IMR-90 (cell line): Measurements from ENCODE around the gene FAH. TPM values are rescaled to one million over a fixed set of nuclear protein-coding genes. Genes with fewer than 3 reads are reported as not detected.

ENCODE experiments used
- ATAC-seq: fragments of 200-7000 bp; cut with Tn5 transposase; 2 replicates; pipeline ENCODE4 v1.9.1; 2020; ENCODE audit warnings: low read depth, mild to moderate bottlenecking, moderate library complexity
- BruUV-seq: library from RNA; stranded (reverse); fragments of 400-500 nt; replicated peaks from 2 replicates; lab custom pipeline; 2021; lab: Mats Ljungman, UMichigan
- CTCF ChIA-PET: fragments of 300-600 bp; formaldehyde crosslinking; extraction: SDS; loops from one replicate; lab custom pipeline; 2021; ENCODE audit warnings: antibody characterized with exemption; lab: Yijun Ruan, JAX
- POLR2A ChIA-PET: fragments of 300-600 bp; sonication (Branson Sonifier 250); formaldehyde crosslinking; loops from one replicate; lab custom pipeline; 2022; ENCODE audit warnings: antibody characterized with exemption; ENCODE audit not compliant: unreplicated experiment; lab: Charles Lee
- DNase-seq: peaks from one replicate; pipeline ENCODE4 v3.0.0; 2013
- H2AFZ ChIP-seq: replicated peaks from 2 replicates; pipeline ENCODE3; 2013; ENCODE audit warnings: low read length, mild to moderate bottlenecking; ENCODE audit not compliant: poor library complexity
- H2AK5ac ChIP-seq: 2 replicates; pipeline ENCODE4 v1.6.1; 2013; ENCODE audit warnings: low read depth, low read length, inconsistent platforms
- H2AK9ac ChIP-seq: replicated peaks from 2 replicates; pipeline ENCODE3; 2013; ENCODE audit warnings: mild to moderate bottlenecking, low read depth, low read length, moderate library complexity; ENCODE audit not compliant: poor library complexity
- H2BK120ac ChIP-seq: 2 replicates; pipeline ENCODE4 v1.6.1; 2013; ENCODE audit warnings: low read depth, low read length, inconsistent platforms
- H2BK15ac ChIP-seq: 3 replicates; pipeline ENCODE4 v1.6.1; 2013; ENCODE audit warnings: low read depth, low read length, inconsistent platforms
- H2BK20ac ChIP-seq: 2 replicates; pipeline ENCODE4 v1.6.1; 2013; ENCODE audit warnings: low read depth, mild to moderate bottlenecking, inconsistent platforms, low read length, moderate library complexity
- H2BK5ac ChIP-seq: 2 replicates; pipeline ENCODE4 v1.6.1; 2013; ENCODE audit warnings: mild to moderate bottlenecking, low read depth, low read length, inconsistent platforms; ENCODE audit not compliant: poor library complexity, severe bottlenecking
- H3K14ac ChIP-seq: replicated peaks from 2 replicates; pipeline ENCODE4 v1.6.1; 2013; ENCODE audit warnings: low read depth, low read length, inconsistent platforms
- H3K18ac ChIP-seq: 2 replicates; pipeline ENCODE4 v1.6.1; 2013; ENCODE audit warnings: low read depth, low read length, control low read depth
- H3K23ac ChIP-seq: 2 replicates; pipeline ENCODE4 v1.6.1; 2013; ENCODE audit warnings: low read depth, low read length, inconsistent platforms
- H3K27ac ChIP-seq: 2 replicates; pipeline ENCODE4 v1.5.1; 2013; ENCODE audit warnings: mild to moderate bottlenecking, control low read depth, low read length; ENCODE audit not compliant: insufficient read depth
- H3K27me3 ChIP-seq: 2 replicates; pipeline ENCODE4 v1.6.1; 2013; ENCODE audit warnings: low read length; ENCODE audit not compliant: control insufficient read depth, insufficient read depth
- H3K36me3 ChIP-seq: 2 replicates; pipeline ENCODE4 v1.6.1; 2013; ENCODE audit warnings: low read length, mixed read lengths; ENCODE audit not compliant: control insufficient read depth, insufficient read depth
- H3K4ac ChIP-seq: 2 replicates; pipeline ENCODE4 v1.6.1; 2013; ENCODE audit warnings: low read depth, low read length, inconsistent platforms
- H3K4me1 ChIP-seq: 2 replicates; pipeline ENCODE4 v1.6.1; 2013; ENCODE audit warnings: low read length, mixed read lengths; ENCODE audit not compliant: control insufficient read depth, insufficient read depth
- H3K4me2 ChIP-seq: 2 replicates; pipeline ENCODE4 v1.6.1; 2013; ENCODE audit warnings: low read depth, mild to moderate bottlenecking, control low read depth, low read length, moderate library complexity
- H3K4me3 ChIP-seq: 2 replicates; pipeline ENCODE4 v1.5.1; 2013; ENCODE audit warnings: low read depth, mild to moderate bottlenecking, control low read depth, low read length, moderate library complexity; ENCODE audit not compliant: insufficient read depth
- H3K56ac ChIP-seq: 2 replicates; pipeline ENCODE4 v1.6.1; 2013; ENCODE audit warnings: low read length, inconsistent platforms; ENCODE audit not compliant: insufficient read depth; ENCODE audit errors: extremely low read depth
- H3K79me1 ChIP-seq, 2 experiments: 2 replicates each; pipeline ENCODE4 v1.6.1; 2013; ENCODE audit warnings: low read length in 2 of 2, inconsistent platforms in 1 of 2, low read depth in 1 of 2
- H3K9ac ChIP-seq: 2 replicates; pipeline ENCODE4 v1.6.1; 2013; ENCODE audit warnings: low read depth, low read length, control low read depth
- H3K9me1 ChIP-seq: 2 replicates; pipeline ENCODE4 v1.6.1; 2013; ENCODE audit warnings: low read length, inconsistent platforms; ENCODE audit not compliant: insufficient read depth
- H3K9me3 ChIP-seq: 2 replicates; pipeline ENCODE4 v1.6.1; 2013; ENCODE audit warnings: low read length; ENCODE audit not compliant: control insufficient read depth, insufficient read depth
- H4K20me1 ChIP-seq: 2 replicates; pipeline ENCODE4 v1.6.1; 2013; ENCODE audit warnings: low read length, inconsistent platforms; ENCODE audit not compliant: insufficient read depth
- H4K5ac ChIP-seq: 2 replicates; pipeline ENCODE4 v1.6.1; 2013; ENCODE audit warnings: mild to moderate bottlenecking, low read depth, low read length, control low read depth
- H4K8ac ChIP-seq, 2 experiments: 2 replicates each; pipeline ENCODE4 v1.6.1; 2013; ENCODE audit warnings: low read depth in 2 of 2, low read length in 2 of 2, control low read depth in 1 of 2, inconsistent platforms in 1 of 2
- H4K91ac ChIP-seq: 2 replicates; pipeline ENCODE4 v1.6.1; 2013; ENCODE audit warnings: low read depth, low read length, inconsistent platforms; ENCODE audit not compliant: insufficient read depth
- BHLHE40 ChIP-seq: fragments of 150-350 bp; IDR thresholded peaks from 2 replicates; pipeline ENCODE4 v1.6.1; 2016; ENCODE audit warnings: mild to moderate bottlenecking, low read depth, low read length
- CHD1 ChIP-seq: IDR thresholded peaks from 2 replicates; pipeline ENCODE4 v1.6.1; 2012; ENCODE audit warnings: low read depth, low read length, improper control_type of control experiment
- FOS ChIP-seq: fragments of 150-350 bp; IDR thresholded peaks from 2 replicates; pipeline ENCODE4 v1.6.1; 2016; ENCODE audit warnings: low read depth, low read length
- MAFK ChIP-seq: IDR thresholded peaks from 2 replicates; pipeline ENCODE4 v1.6.1; 2012; ENCODE audit warnings: low read depth, low read length, improper control_type of control experiment
- MAZ ChIP-seq: IDR thresholded peaks from 2 replicates; pipeline ENCODE4 v1.6.1; 2012; ENCODE audit warnings: low read depth, mild to moderate bottlenecking, low read length, improper control_type of control experiment, moderate library complexity, borderline replicate concordance
- MXI1 ChIP-seq: IDR thresholded peaks from 2 replicates; pipeline ENCODE4 v1.6.1; 2012; ENCODE audit warnings: low read depth, mild to moderate bottlenecking, low read length, moderate library complexity, borderline replicate concordance
- NFE2L2 ChIP-seq: fragments of 150-350 bp; IDR thresholded peaks from 2 replicates; pipeline ENCODE4 v1.6.1; 2016; ENCODE audit warnings: low read depth, mild to moderate bottlenecking, low read length
- RCOR1 ChIP-seq: IDR thresholded peaks from 2 replicates; pipeline ENCODE4 v1.6.1; 2012; ENCODE audit warnings: mild to moderate bottlenecking, low read length, improper control_type of control experiment; ENCODE audit not compliant: insufficient replicate concordance
- RFX5 ChIP-seq: IDR thresholded peaks from 2 replicates; pipeline ENCODE4 v1.8.0; 2012; ENCODE audit warnings: low read depth, mild to moderate bottlenecking, low read length, moderate library complexity
- SMC3 ChIP-seq: fragments of 150-350 bp; IDR thresholded peaks from 2 replicates; pipeline ENCODE4 v1.6.1; 2016; ENCODE audit warnings: low read depth, mild to moderate bottlenecking, antibody characterized with exemption, low read length, moderate library complexity
- WGBS, 2 experiments: methylation state at CpG; one replicate each; pipeline versions ENCODE4 v1.1.5 to v1.1.7; 2013; ENCODE audit warnings: missing lambda C conversion rate in 2 of 2; ENCODE audit not compliant: insufficient read length in 1 of 2; ENCODE audit errors: extremely low coverage in 2 of 2; 5-methylcytosine and 5-hydroxymethylcytosine counted together
- dilution Hi-C: fragments of 300-500 bp; cut with HindIII; formaldehyde crosslinking; loops from one replicate; pipeline ENCODE4 v1.14.3; 2018; ENCODE audit warnings: low sequenced_read_pairs; ENCODE audit not compliant: unreplicated experiment
- in situ Hi-C: fragments of 300-500 bp; cut with MboI; formaldehyde crosslinking; loops from 3 replicates; pipeline ENCODE4 v1.14.3; 2019; ENCODE audit warnings: low sequenced_read_pairs, inconsistent platforms, mixed read lengths
- intact Hi-C: fragments of 100-400 bp; cut with micrococcal nuclease; formaldehyde crosslinking; loops from 2 replicates; pipeline ENCODE4 v1.10.0; 2022
- polyA plus RNA-seq, 3 experiments: library from polyadenylated mRNA; depleted of rRNA; stranded (reverse); fragments of >200 nt; gene quantifications; 2 replicates each; pipeline ENCODE4 v1.2.3, GENCODE V29; 2012; ENCODE audit warnings: low replicate concordance in 1 of 3
- total RNA-seq: library from RNA; depleted of rRNA; stranded (reverse); fragments of >200 nt; gene quantifications from 2 replicates; pipeline ENCODE4 v1.2.3, GENCODE V29; 2012

The FAH gene
- total and polyA plus RNA-seq, 2 of the 4 experiments (the other 2 are of a cell fraction), result 43.1 to 48.6 TPM

DNA sequence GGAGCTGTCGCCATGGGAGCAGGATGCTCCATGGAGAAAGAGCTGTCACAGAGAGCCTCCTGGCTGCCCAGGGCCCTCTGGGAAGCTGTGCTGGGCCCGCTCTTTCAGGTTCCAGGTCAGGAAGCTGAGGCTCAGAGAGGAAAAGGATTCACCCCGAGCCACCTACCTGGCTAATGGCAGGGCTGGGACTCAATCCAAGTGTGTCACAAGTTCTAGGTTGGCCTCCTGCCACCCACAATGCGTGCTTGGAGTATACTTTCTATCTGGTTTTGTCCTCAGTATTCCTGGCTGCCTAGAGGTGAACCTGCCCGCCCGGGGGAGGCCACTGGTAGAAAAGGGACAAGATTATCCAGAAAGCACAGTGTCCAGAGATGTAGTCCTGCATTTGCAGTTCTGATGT lies 23.6 kb downstream of the FAH start:
- peaks cover 20% of the 10 kb centered on the region for H3K4me1 ChIP-seq
- H3K4me3 ChIP-seq, result no peak overlapping the region
- H3K56ac ChIP-seq, result no peak overlapping the region
- no peak overlapping the region for H2BK120ac ChIP-seq
- peaks cover 23% of the 10 kb centered on the region for H3K36me3 ChIP-seq
- in situ Hi-C loops, result loop anchor here (10.0 kb wide), 1 partner anchor 272 kb away; no protein-coding TSS in a partner anchor
- no peak overlapping the region for H3K9ac ChIP-seq
- H4K5ac ChIP-seq, result no peak overlapping the region
- no peak overlapping the region for H3K4ac ChIP-seq
- H3K23ac ChIP-seq, result no peak overlapping the region
- ChIA-PET CTCF (no interaction called here), POLR2A (no interaction called here)
- H3K14ac ChIP-seq, result no peak overlapping the region
- H2BK15ac ChIP-seq, result peak overlapping the region; percentile 65; the same call in 1 of the 3 replicates
- H3K79me1 ChIP-seq, result peaks cover 3 to 25% of the 10 kb centered on the region in 2 experiments
- H2AK5ac ChIP-seq, result peak overlapping the region; percentile 59
- H3K9me1 ChIP-seq, result peaks cover 33% of the 10 kb centered on the region
- WGBS, 2 experiments, result 100% methylated on average over 2 of the region's 6 CpGs; no CpG with 5 or more reads in 1 of the 2 experiments
- no peak for ATAC-seq
- H4K8ac ChIP-seq, result no peak overlapping the region
- H2AK9ac ChIP-seq, result no peak overlapping the region
- no peak overlapping the region for H2AFZ ChIP-seq
- H2BK20ac ChIP-seq, result no peak overlapping the region
- no peaks in the 10 kb centered on the region; the same call in 1 of the 2 replicates for H3K9me3 ChIP-seq
- H3K27me3 ChIP-seq, result no peaks in the 10 kb centered on the region
- no peak overlapping the region for H3K4me2 ChIP-seq
- dilution Hi-C loops, result no loop called here
- no peak for DNase-seq
- no TSS peak for BruUV-seq
- no peak overlapping the region for H4K91ac ChIP-seq
- H3K18ac ChIP-seq, result no peak overlapping the region
- TF ChIP-seq FOS (no peak), CHD1 (no peak), BHLHE40 (no peak), NFE2L2 (no peak), MAZ (no peak), SMC3 (no peak), RCOR1 (no peak), MAFK (no peak), RFX5 (no peak), MXI1 (no peak)
- 0 out of 2 replicates have a peak, but pooled peaks cover 8% of the 10 kb centered on the region for H4K20me1 ChIP-seq
- H2BK5ac ChIP-seq, result no peak overlapping the region
- H3K27ac ChIP-seq, result no peak overlapping the region
- intact Hi-C loops, result loop anchor here (10.0 kb wide), 1 partner anchor 252 kb away; no protein-coding TSS in a partner anchor
